IMR-90 (cell line): ENCODE results near the gene LMLN. TPM values are rescaled to one million over a fixed set of nuclear protein-coding genes. Genes with fewer than 3 reads are reported as not detected.
"Not testable (repeated sequence)": the region's sequence is repeated elsewhere in the genome, so short reads cannot be mapped to it uniquely, and the experiment has no call there.

ENCODE experiments used
- ATAC-seq: fragments of 200-7000 bp; cut with Tn5 transposase; 2 replicates; pipeline ENCODE4 v1.9.1; 2020; ENCODE audit warnings: low read depth, mild to moderate bottlenecking, moderate library complexity
- BruUV-seq: library from RNA; stranded (reverse); fragments of 400-500 nt; replicated peaks from 2 replicates; lab custom pipeline; 2021; lab: Mats Ljungman, UMichigan
- CTCF ChIA-PET: fragments of 300-600 bp; formaldehyde crosslinking; extraction: SDS; loops from one replicate; lab custom pipeline; 2021; ENCODE audit warnings: antibody characterized with exemption; lab: Yijun Ruan, JAX
- POLR2A ChIA-PET: fragments of 300-600 bp; sonication (Branson Sonifier 250); formaldehyde crosslinking; loops from one replicate; lab custom pipeline; 2022; ENCODE audit warnings: antibody characterized with exemption; ENCODE audit not compliant: unreplicated experiment; lab: Charles Lee
- DNase-seq: peaks from one replicate; pipeline ENCODE4 v3.0.0; 2013
- H2AFZ ChIP-seq: replicated peaks from 2 replicates; pipeline ENCODE3; 2013; ENCODE audit warnings: low read length, mild to moderate bottlenecking; ENCODE audit not compliant: poor library complexity
- H2AK5ac ChIP-seq: 2 replicates; pipeline ENCODE4 v1.6.1; 2013; ENCODE audit warnings: low read depth, low read length, inconsistent platforms
- H2AK9ac ChIP-seq: replicated peaks from 2 replicates; pipeline ENCODE3; 2013; ENCODE audit warnings: mild to moderate bottlenecking, low read depth, low read length, moderate library complexity; ENCODE audit not compliant: poor library complexity
- H2BK120ac ChIP-seq: 2 replicates; pipeline ENCODE4 v1.6.1; 2013; ENCODE audit warnings: low read depth, low read length, inconsistent platforms
- H2BK15ac ChIP-seq: 3 replicates; pipeline ENCODE4 v1.6.1; 2013; ENCODE audit warnings: low read depth, low read length, inconsistent platforms
- H2BK20ac ChIP-seq: 2 replicates; pipeline ENCODE4 v1.6.1; 2013; ENCODE audit warnings: low read depth, mild to moderate bottlenecking, inconsistent platforms, low read length, moderate library complexity
- H2BK5ac ChIP-seq: 2 replicates; pipeline ENCODE4 v1.6.1; 2013; ENCODE audit warnings: mild to moderate bottlenecking, low read depth, low read length, inconsistent platforms; ENCODE audit not compliant: poor library complexity, severe bottlenecking
- H3K14ac ChIP-seq: replicated peaks from 2 replicates; pipeline ENCODE4 v1.6.1; 2013; ENCODE audit warnings: low read depth, low read length, inconsistent platforms
- H3K18ac ChIP-seq: 2 replicates; pipeline ENCODE4 v1.6.1; 2013; ENCODE audit warnings: low read depth, low read length, control low read depth
- H3K23ac ChIP-seq: 2 replicates; pipeline ENCODE4 v1.6.1; 2013; ENCODE audit warnings: low read depth, low read length, inconsistent platforms
- H3K27ac ChIP-seq: 2 replicates; pipeline ENCODE4 v1.5.1; 2013; ENCODE audit warnings: mild to moderate bottlenecking, control low read depth, low read length; ENCODE audit not compliant: insufficient read depth
- H3K27me3 ChIP-seq: 2 replicates; pipeline ENCODE4 v1.6.1; 2013; ENCODE audit warnings: low read length; ENCODE audit not compliant: control insufficient read depth, insufficient read depth
- H3K36me3 ChIP-seq: 2 replicates; pipeline ENCODE4 v1.6.1; 2013; ENCODE audit warnings: low read length, mixed read lengths; ENCODE audit not compliant: control insufficient read depth, insufficient read depth
- H3K4ac ChIP-seq: 2 replicates; pipeline ENCODE4 v1.6.1; 2013; ENCODE audit warnings: low read depth, low read length, inconsistent platforms
- H3K4me1 ChIP-seq: 2 replicates; pipeline ENCODE4 v1.6.1; 2013; ENCODE audit warnings: low read length, mixed read lengths; ENCODE audit not compliant: control insufficient read depth, insufficient read depth
- H3K4me2 ChIP-seq: 2 replicates; pipeline ENCODE4 v1.6.1; 2013; ENCODE audit warnings: low read depth, mild to moderate bottlenecking, control low read depth, low read length, moderate library complexity
- H3K4me3 ChIP-seq: 2 replicates; pipeline ENCODE4 v1.5.1; 2013; ENCODE audit warnings: low read depth, mild to moderate bottlenecking, control low read depth, low read length, moderate library complexity; ENCODE audit not compliant: insufficient read depth
- H3K56ac ChIP-seq: 2 replicates; pipeline ENCODE4 v1.6.1; 2013; ENCODE audit warnings: low read length, inconsistent platforms; ENCODE audit not compliant: insufficient read depth; ENCODE audit errors: extremely low read depth
- H3K79me1 ChIP-seq, 2 experiments: 2 replicates each; pipeline ENCODE4 v1.6.1; 2013; ENCODE audit warnings: low read length in 2 of 2, inconsistent platforms in 1 of 2, low read depth in 1 of 2
- H3K9ac ChIP-seq: 2 replicates; pipeline ENCODE4 v1.6.1; 2013; ENCODE audit warnings: low read depth, low read length, control low read depth
- H3K9me1 ChIP-seq: 2 replicates; pipeline ENCODE4 v1.6.1; 2013; ENCODE audit warnings: low read length, inconsistent platforms; ENCODE audit not compliant: insufficient read depth
- H3K9me3 ChIP-seq: 2 replicates; pipeline ENCODE4 v1.6.1; 2013; ENCODE audit warnings: low read length; ENCODE audit not compliant: control insufficient read depth, insufficient read depth
- H4K20me1 ChIP-seq: 2 replicates; pipeline ENCODE4 v1.6.1; 2013; ENCODE audit warnings: low read length, inconsistent platforms; ENCODE audit not compliant: insufficient read depth
- H4K5ac ChIP-seq: 2 replicates; pipeline ENCODE4 v1.6.1; 2013; ENCODE audit warnings: mild to moderate bottlenecking, low read depth, low read length, control low read depth
- H4K8ac ChIP-seq, 2 experiments: 2 replicates each; pipeline ENCODE4 v1.6.1; 2013; ENCODE audit warnings: low read depth in 2 of 2, low read length in 2 of 2, control low read depth in 1 of 2, inconsistent platforms in 1 of 2
- H4K91ac ChIP-seq: 2 replicates; pipeline ENCODE4 v1.6.1; 2013; ENCODE audit warnings: low read depth, low read length, inconsistent platforms; ENCODE audit not compliant: insufficient read depth
- dilution Hi-C: fragments of 300-500 bp; cut with HindIII; formaldehyde crosslinking; loops from one replicate; pipeline ENCODE4 v1.14.3; 2018; ENCODE audit warnings: low sequenced_read_pairs; ENCODE audit not compliant: unreplicated experiment
- in situ Hi-C: fragments of 300-500 bp; cut with MboI; formaldehyde crosslinking; loops from 3 replicates; pipeline ENCODE4 v1.14.3; 2019; ENCODE audit warnings: low sequenced_read_pairs, inconsistent platforms, mixed read lengths
- intact Hi-C: fragments of 100-400 bp; cut with micrococcal nuclease; formaldehyde crosslinking; loops from 2 replicates; pipeline ENCODE4 v1.10.0; 2022
- polyA plus RNA-seq, 3 experiments: library from polyadenylated mRNA; depleted of rRNA; stranded (reverse); fragments of >200 nt; gene quantifications; 2 replicates each; pipeline ENCODE4 v1.2.3, GENCODE V29; 2012; ENCODE audit warnings: low replicate concordance in 1 of 3
- total RNA-seq: library from RNA; depleted of rRNA; stranded (reverse); fragments of >200 nt; gene quantifications from 2 replicates; pipeline ENCODE4 v1.2.3, GENCODE V29; 2012

Gene LMLN
- total and polyA plus RNA-seq, 2 of the 4 experiments (the other 2 are of a cell fraction), result 3.3 to 3.9 TPM

DNA sequence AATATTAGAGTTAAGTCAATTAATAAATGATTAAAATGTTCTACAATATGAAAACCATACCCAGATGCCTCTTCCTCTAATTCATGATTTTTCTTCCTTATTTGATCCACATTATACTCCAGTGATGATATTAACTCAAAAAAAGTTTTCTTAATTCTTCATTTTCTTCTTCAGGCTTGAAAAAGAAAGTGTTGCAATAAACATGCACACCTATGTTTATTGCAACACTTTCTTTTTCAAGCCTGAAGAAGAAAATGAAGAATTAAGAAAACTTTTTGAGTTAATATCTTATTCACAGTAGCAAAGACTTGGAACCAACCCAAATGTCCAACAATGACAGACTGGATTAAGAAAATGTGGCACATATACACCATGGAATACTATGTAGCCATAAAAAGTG, 93.4 kb downstream of the LMLN start:
- H3K56ac ChIP-seq, H3K27me3 ChIP-seq, H3K14ac ChIP-seq, H3K79me1 ChIP-seq, H4K91ac ChIP-seq, H2AK5ac ChIP-seq, dilution Hi-C loops, H3K4me2 ChIP-seq, POLR2A ChIA-PET, H3K27ac ChIP-seq, BruUV-seq, H3K9me1 ChIP-seq, H3K4me3 ChIP-seq, H4K8ac ChIP-seq, ATAC-seq, DNase-seq, in situ Hi-C loops, H2AFZ ChIP-seq, H4K20me1 ChIP-seq, H3K4me1 ChIP-seq, H3K9me3 ChIP-seq, H4K5ac ChIP-seq, H2BK15ac ChIP-seq, H2AK9ac ChIP-seq, H3K36me3 ChIP-seq, H2BK120ac ChIP-seq, H3K18ac ChIP-seq, CTCF ChIA-PET, H2BK5ac ChIP-seq, H3K4ac ChIP-seq, H2BK20ac ChIP-seq, H3K9ac ChIP-seq, H3K23ac ChIP-seq, intact Hi-C loops: not testable (repeated sequence)
